Central memory CD8-positive, alpha-beta T cell (primary cell): ENCODE results near the gene LACTBL1.
A peak's percentile ranks its signal among the peaks of the same experiment; 100 is the strongest.
"Not testable (repeated sequence)": the region's sequence is repeated elsewhere in the genome, so short reads cannot be mapped to it uniquely, and the experiment has no call there.

Experiments
- ATAC-seq: fragments of 150-1000 bp; cut with Tn5 transposase; replicated peaks from 2 replicates; pipeline ENCODE4 v1.10.0; 2022; ENCODE audit warnings: mild to moderate bottlenecking, moderate FRiP score, moderate number of reproducible peaks; ENCODE audit not compliant: poor library complexity, severe bottlenecking; ENCODE audit errors: extremely low read depth
- DNase-seq, 2 donors: peaks; one replicate each; pipeline ENCODE4 v3.0.0; 2021; ENCODE audit warnings: low spot score in 2 of 2
- H3K27ac Mint-ChIP-seq: one replicate; pipeline ENCODE4 v1.8.0; 2022; ENCODE audit warnings: low read depth, mild to moderate bottlenecking, moderate library complexity, mixed read lengths
- H3K27me3 Mint-ChIP-seq: one replicate; pipeline ENCODE4 v1.8.0; 2022; ENCODE audit warnings: mixed read lengths
- H3K36me3 Mint-ChIP-seq: one replicate; pipeline ENCODE4 v1.8.0; 2022; ENCODE audit warnings: mild to moderate bottlenecking, moderate library complexity, mixed read lengths; ENCODE audit not compliant: insufficient read depth
- H3K4me1 Mint-ChIP-seq: one replicate; pipeline ENCODE4 v1.8.0; 2022; ENCODE audit warnings: mixed read lengths
- H3K4me3 Mint-ChIP-seq: one replicate; pipeline ENCODE4 v1.8.0; 2022; ENCODE audit warnings: mild to moderate bottlenecking, moderate library complexity, mixed read lengths
- H3K9me3 Mint-ChIP-seq: one replicate; pipeline ENCODE4 v1.8.0; 2022; ENCODE audit warnings: mixed read lengths

LACTBL1 gene

DNA sequence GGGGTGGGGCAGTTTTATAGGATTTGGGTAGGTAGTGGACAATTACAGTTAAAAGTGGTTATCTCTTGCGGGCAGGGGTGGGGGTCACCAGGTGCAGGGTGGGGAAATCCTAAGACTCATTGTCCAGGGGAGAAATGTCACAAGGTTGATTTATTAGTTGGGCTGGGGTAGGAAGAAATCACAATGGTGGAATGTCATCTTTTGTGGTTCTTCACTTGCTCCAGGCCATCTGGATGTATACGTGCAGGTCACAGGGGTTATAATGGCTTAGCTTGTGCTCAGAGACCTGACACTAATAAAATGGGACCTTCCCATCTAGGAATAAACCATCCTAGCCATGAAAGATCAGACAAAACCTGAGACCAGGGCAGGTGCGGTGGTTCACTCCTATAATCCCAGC lies 31.4 kb upstream of the LACTBL1 start:
- Mint-ChIP-seq H3K36me3 (no peaks in the 10 kb centered on the region), H3K4me3 (no peak overlapping the region), H3K9me3 (no peaks in the 10 kb centered on the region), H3K27me3 (peaks cover under 1% of the 10 kb centered on the region), H3K27ac (no peak overlapping the region), H3K4me1 (no peaks in the 10 kb centered on the region)
- DNase-seq (no peak), ATAC-seq (no peak)

DNA sequence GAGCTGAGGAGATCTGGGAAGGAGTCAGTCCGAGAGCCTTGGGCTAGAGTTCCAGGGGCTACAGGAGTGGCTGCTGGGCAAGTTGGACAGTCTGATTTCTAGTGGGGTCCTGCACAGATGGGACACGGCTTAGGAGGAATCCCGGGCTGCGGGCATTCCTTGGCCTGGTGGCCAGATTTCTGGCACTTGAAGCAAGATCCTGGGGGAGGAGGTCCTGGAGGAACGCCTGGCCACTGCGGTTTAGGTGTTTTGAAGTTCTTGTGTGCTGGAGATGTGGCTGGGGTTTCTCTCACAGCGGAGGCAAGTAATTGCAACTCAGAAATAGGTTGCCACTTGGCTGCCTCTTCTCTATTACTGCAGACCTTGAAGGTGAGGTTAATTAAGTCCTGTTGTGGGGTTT lies 29.6 kb upstream of the LACTBL1 start:
- H3K27me3 Mint-ChIP-seq, H3K9me3 Mint-ChIP-seq, ATAC-seq, DNase-seq, H3K4me1 Mint-ChIP-seq, H3K4me3 Mint-ChIP-seq, H3K36me3 Mint-ChIP-seq, H3K27ac Mint-ChIP-seq: not testable (repeated sequence)

DNA sequence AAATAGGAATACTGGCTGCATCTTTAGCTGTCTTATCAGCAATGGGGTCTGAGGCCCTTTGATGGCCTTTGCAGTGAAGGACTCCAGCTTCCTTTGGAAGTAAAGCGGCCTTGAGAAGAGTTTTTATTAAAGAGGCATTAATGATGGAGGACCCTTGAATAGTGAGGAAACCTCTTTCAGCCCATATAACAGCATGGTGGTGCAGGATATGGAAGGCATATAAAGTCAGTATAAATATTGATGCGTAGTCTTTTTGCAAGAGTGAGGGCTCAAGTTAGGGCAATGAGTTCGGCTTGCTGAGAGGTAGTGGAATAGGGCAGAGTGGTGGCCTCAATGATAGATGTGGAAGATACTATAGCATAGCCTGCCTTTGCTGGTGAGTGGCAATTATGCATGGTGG lies 27.5 kb upstream of the LACTBL1 start:
- not testable (repeated sequence) for H3K27me3 Mint-ChIP-seq, H3K27ac Mint-ChIP-seq, DNase-seq, H3K36me3 Mint-ChIP-seq, H3K9me3 Mint-ChIP-seq, H3K4me3 Mint-ChIP-seq, ATAC-seq, H3K4me1 Mint-ChIP-seq

DNA sequence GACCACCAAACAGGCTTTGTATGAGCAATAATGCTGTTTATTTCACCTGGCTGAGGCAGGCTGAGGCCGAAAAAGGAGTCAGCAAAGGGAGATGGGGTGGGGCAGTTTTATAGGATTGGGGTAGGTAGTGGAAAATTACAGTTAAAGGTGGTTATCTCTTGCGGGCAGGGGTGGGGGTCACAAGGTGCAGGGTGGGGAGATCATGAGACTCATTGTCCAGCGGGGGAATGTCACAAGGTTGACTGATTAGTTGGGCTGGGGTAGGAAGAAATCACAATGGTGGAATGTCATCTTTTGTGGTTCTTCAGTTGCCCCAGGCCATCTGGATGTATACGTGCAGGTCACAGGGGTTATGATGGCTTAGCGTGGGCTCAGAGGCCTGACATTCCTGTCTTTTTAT lies 24.9 kb upstream of the LACTBL1 start:
- H3K27me3 Mint-ChIP-seq, H3K27ac Mint-ChIP-seq, ATAC-seq: not testable (repeated sequence)

DNA sequence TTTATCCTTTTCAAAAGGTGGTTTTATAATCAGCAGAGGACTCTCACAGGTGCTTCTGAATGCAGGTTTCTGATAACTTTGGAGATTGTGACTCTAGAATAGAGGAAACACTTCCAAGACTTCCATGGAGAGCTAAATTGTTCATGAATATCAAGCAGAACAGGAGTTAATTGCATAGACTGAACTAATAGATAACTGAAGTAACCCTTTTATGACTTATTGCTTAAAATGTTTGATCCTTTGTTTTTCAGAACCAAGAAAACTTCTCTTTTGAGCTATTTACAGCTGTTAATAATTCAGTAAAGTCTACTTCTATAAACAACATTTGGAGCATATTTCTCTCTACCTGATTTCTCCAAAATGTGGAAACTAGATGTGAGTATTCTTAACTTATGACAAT lies 23.1 kb upstream of the LACTBL1 start:
- H3K27me3 Mint-ChIP-seq, result no peaks in the 10 kb centered on the region
- H3K36me3 Mint-ChIP-seq, result no peaks in the 10 kb centered on the region
- no peak overlapping the region for H3K27ac Mint-ChIP-seq
- no peaks in the 10 kb centered on the region for H3K4me1 Mint-ChIP-seq
- ATAC-seq (no peak), DNase-seq (no peak)
- H3K4me3 Mint-ChIP-seq, result no peak overlapping the region
- H3K9me3 Mint-ChIP-seq, result peaks cover 4% of the 10 kb centered on the region

More for the DNA sequence above, 24.9 kb upstream of the LACTBL1 start:
- DNase-seq, H3K4me1 Mint-ChIP-seq, H3K36me3 Mint-ChIP-seq, H3K9me3 Mint-ChIP-seq, H3K4me3 Mint-ChIP-seq: not testable (repeated sequence)

DNA sequence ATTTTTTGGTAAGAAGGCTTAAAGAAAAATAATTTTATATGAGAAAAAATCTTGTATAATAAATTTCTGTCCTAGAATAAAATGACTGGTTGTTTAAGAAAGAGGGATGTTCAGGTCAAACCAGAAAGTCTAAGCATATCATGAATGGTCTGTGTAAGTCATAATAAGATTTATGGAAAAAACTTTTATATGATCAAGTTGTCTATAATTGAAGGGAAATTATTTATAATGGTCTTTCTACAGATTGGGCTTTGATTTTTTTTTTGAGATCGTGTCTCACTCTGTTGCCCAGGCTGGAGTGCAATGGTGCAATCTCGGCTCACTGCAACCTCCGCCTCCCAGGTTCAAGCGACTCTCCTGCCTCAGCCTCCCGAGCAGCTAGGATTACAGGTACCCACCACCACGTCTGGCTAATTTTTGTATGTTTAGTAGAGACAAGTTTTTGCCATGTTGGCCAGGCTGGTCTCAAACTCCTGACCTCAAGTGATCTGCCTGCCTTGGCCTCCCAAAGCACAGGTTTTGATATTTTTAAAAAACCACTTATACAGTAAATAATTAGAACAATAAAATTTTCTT lies 20.6 kb upstream of the LACTBL1 start:
- not testable (repeated sequence) for ATAC-seq, H3K27ac Mint-ChIP-seq, DNase-seq, H3K4me3 Mint-ChIP-seq, H3K4me1 Mint-ChIP-seq, H3K36me3 Mint-ChIP-seq, H3K9me3 Mint-ChIP-seq
- peaks cover 15% of the 10 kb centered on the region for H3K27me3 Mint-ChIP-seq

DNA sequence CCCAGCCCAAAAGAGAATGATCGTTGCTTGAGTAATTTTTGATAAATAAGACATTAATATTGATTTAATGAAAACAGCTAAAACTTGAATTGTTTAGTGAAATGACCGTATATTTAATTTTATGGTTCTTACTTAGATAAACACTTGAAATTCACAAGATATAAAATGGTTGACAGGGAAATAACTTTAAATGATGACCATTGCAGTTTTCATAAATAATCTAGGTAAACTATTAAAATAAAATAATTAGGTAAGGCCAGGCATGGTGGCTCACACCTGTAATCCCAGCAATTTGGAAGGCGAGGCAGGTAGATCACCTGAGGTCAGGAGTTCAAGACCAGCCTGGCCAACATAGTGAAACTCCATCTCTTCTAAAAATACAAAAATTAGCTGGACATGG lies 19.7 kb upstream of the LACTBL1 start:
- not testable (repeated sequence) for DNase-seq, H3K9me3 Mint-ChIP-seq, H3K27ac Mint-ChIP-seq, ATAC-seq, H3K4me1 Mint-ChIP-seq, H3K36me3 Mint-ChIP-seq, H3K4me3 Mint-ChIP-seq
- peaks cover 15% of the 10 kb centered on the region for H3K27me3 Mint-ChIP-seq

DNA sequence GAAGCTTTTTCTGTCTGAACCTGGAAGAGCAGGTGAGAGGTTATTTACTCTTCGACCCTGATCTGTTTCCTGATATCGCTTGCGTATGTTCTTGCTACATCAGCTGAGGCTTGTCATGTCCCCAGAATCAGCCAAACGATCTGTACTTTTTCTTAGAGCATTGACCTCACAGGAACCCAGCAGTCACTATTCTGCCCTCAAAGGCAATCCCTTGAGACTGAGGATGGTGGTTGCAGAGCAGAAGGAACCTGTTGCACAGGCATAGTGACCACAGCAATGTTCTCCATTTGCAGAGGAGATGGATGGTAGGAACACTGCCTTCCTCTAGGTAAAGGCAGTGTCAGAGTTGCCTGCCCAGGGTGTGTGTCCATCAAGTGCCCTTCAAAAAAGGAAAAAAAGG lies 11.3 kb upstream of the LACTBL1 start:
- DNase-seq, result no peak
- Mint-ChIP-seq H3K36me3 (no peaks in the 10 kb centered on the region), H3K27me3 (peaks cover 32% of the 10 kb centered on the region), H3K4me3 (no peak overlapping the region), H3K27ac (no peak overlapping the region), H3K9me3 (no peaks in the 10 kb centered on the region), H3K4me1 (no peaks in the 10 kb centered on the region)
- ATAC-seq, result no peak

DNA sequence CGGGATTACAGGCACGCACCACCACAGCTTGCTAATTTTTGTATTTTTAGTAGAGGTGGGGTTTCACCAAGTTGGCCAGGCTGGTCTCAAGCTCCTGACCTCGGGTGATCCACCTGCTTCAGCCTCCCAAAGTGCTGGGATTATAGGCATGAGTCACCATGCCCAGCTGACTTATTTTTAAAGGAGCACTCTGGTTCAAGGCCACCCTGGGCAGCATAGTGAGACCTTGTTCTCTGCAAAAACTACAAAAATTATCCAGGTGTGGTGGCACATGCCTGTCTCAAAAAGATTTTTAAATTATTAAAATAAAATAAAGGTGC lies 7.8 kb upstream of the LACTBL1 start:
- not testable (repeated sequence) for H3K4me1 Mint-ChIP-seq, H3K27ac Mint-ChIP-seq, H3K36me3 Mint-ChIP-seq, ATAC-seq, H3K9me3 Mint-ChIP-seq, DNase-seq, H3K4me3 Mint-ChIP-seq
- H3K27me3 Mint-ChIP-seq, result peaks cover 58% of the 10 kb centered on the region

DNA sequence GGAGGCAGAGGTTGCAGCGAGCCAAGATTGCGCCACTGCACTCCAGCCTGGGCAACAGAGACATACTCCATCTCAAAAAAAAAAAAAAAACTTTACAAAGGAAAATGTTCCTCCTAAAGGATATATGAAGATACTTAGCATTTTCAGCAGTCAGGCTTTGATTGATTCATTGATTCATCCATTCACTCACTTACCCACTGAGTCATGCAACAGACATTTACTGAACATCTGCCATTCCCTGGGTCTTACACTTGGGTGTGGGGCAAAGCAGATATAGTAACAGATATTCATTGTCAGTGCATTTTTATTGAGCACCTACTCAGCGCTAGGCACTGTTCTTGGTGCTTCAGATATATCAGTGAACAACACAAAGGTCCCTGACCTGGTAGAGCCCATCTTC lies 5.6 kb upstream of the LACTBL1 start:
- H3K36me3 Mint-ChIP-seq, result no peaks in the 10 kb centered on the region
- no peak overlapping the region for H3K27ac Mint-ChIP-seq
- no peak for ATAC-seq
- no peaks in the 10 kb centered on the region for H3K9me3 Mint-ChIP-seq
- no peak for DNase-seq
- no peaks in the 10 kb centered on the region for H3K4me1 Mint-ChIP-seq
- no peak overlapping the region for H3K4me3 Mint-ChIP-seq
- H3K27me3 Mint-ChIP-seq, result peaks cover 63% of the 10 kb centered on the region

DNA sequence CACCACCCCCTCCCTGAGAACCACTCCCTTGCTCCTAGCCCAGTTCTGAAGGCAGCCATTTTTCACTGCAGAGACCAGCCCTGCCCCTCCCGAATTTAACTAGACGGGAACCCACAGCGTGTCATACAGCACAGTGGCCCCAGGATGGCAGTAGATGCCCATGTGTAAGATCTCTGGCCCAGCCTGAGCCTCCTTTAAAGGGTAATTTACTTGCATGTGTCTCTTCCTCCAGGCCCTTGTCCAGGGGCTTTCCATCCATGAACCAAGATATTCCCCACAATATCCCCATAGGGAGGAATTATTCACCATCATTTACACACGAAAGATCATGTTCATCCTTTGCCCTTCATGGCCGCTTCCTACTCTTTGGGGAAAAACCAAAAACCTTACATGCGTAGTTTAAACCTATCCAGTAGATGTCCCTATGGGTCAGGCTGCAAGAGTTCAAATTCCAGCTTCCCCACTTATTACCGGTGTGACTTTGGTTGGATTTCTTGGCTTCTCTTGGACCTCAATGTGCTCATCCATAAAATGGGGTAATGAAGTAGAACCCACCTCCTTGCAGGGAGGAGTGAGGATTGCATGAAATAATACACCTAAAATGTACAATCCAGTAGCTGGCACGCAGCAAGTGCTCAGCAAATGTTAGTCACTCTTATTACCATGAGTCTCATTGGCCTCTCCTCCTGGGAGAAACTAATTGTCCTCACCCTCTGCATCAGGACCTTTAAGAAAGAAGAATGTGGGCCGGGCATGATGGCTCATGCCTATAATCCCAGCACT lies 4.0 kb upstream of the LACTBL1 start:
- no peak overlapping the region for H3K4me3 Mint-ChIP-seq

DNA sequence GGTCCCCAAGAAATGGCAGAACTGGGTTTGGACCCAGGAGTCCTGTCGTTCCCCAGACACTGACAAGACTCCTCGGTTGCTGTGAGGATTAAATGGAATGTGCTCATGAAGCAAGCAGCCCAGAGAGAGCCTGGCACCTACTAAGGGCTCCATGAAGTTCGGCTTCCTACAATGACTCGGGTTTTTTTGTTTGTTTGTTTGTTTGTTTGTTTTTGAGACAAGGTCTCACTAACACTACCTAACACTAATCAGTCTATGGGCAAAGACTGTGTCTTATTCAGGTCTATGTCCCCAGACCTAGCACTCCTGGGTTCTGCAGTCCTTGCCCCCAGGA lies 3.4 kb upstream of the LACTBL1 start:
- Mint-ChIP-seq H3K9me3 (no peaks in the 10 kb centered on the region), H3K4me3 (no peak overlapping the region), H3K4me1 (no peaks in the 10 kb centered on the region), H3K27ac (no peak overlapping the region), H3K27me3 (peaks cover 65% of the 10 kb centered on the region), H3K36me3 (no peaks in the 10 kb centered on the region)
- DNase-seq, result no peak
- ATAC-seq, result no peak

More for the DNA sequence above, 4.0 kb upstream of the LACTBL1 start:
- DNase-seq (peak in 1 of 2 donors; percentile 33), ATAC-seq (no peak)
- Mint-ChIP-seq H3K36me3 (no peaks in the 10 kb centered on the region), H3K27ac (no peak overlapping the region), H3K27me3 (peaks cover 65% of the 10 kb centered on the region), H3K9me3 (no peaks in the 10 kb centered on the region), H3K4me1 (no peaks in the 10 kb centered on the region)

DNA sequence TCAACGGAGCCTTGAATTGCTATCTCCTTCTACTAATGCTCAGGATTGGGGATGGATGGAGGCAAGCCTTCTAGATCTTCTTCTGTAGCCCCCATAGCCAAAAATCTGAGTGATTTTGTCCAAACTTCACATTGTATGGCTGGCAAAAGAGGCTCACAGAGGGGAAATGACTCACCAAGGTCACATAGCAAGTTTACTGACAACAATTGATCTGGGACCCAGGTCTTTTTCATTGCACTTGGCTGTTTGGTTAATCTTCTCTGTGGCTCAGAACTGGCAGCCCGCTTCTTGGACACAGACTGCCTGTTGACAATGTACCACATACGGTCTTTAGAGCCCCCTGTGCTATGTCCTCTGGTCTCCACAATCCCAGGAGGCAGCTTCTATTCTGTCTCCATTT lies 3.0 kb upstream of the LACTBL1 start:
- no peak for ATAC-seq
- Mint-ChIP-seq H3K4me3 (no peak overlapping the region), H3K9me3 (no peaks in the 10 kb centered on the region), H3K27ac (no peak overlapping the region), H3K4me1 (no peaks in the 10 kb centered on the region), H3K27me3 (peaks cover 67% of the 10 kb centered on the region), H3K36me3 (no peaks in the 10 kb centered on the region)
- DNase-seq, result no peak
